Upper lobe of left lung (tissue), 4 donors: ENCODE data around the gene IL1RAPL2.

Source experiments
- CTCF ChIP-seq, 6 experiments: fragments of 450-650 bp in 4 of 6; fragments of 200-600 bp in 2 of 6; sonication (generic) in 2 of 6; IDR thresholded peaks; one replicate each; pipeline ENCODE4 v1.5.1; 2016 to 2019; ENCODE audit warnings: antibody characterized with exemption in 6 of 6
- EP300 ChIP-seq, 4 donors: sonication (generic); formaldehyde crosslinking; IDR thresholded peaks; one replicate each; pipeline ENCODE4 v1.5.1; 2017; ENCODE audit warnings: antibody characterized with exemption in 4 of 4, control low read depth in 2 of 4
- POLR2A ChIP-seq, 4 donors: fragments of 450-650 bp; IDR thresholded peaks; one replicate each; pipeline ENCODE4 v1.5.1; 2016 to 2017; ENCODE audit warnings: antibody characterized with exemption in 4 of 4, mild to moderate bottlenecking in 2 of 4
- POLR2AphosphoS5 ChIP-seq, 2 donors: sonication (generic); formaldehyde crosslinking; IDR thresholded peaks; one replicate each; pipeline ENCODE4 v1.5.1; 2017; ENCODE audit warnings: antibody characterized with exemption in 2 of 2

GRCh38 chrX:105150557-105150956, 584.6 kb downstream of the IL1RAPL2 start:
- no peak for TF ChIP-seq CTCF (IDR thresholded peaks at IDR 0.05)
- TF ChIP-seq EP300 (IDR thresholded peaks at IDR 0.05) = no peak
- TF ChIP-seq POLR2A (IDR thresholded peaks at IDR 0.05) = no peak
- TF ChIP-seq POLR2AphosphoS5 (IDR thresholded peaks at IDR 0.05) = no peak
